Measurements from ENCODE around the gene IGSF5.

Gene IGSF5

DNA sequence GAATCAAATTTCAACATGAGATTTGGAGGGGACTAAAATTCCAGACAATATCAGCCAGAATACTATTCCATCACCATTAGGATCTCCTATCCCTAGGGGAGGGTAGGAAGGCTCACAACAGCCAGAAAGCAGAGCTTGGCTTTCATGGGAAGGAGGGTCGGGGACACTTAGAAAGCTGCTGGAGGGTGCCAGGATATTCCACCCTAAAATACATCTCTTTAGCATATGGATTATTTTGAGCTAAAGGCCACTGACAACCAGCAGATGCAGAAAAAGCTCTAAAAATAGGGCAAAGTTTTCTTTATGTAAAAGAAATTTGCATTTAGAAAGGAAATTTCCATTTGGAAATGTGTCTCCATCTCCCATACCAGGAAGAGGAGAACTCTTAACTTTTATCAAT lies 68.0 kb downstream of the IGSF5 start:
- Mint-ChIP-seq H3K27me3 (ENCODE audit: low read depth) (no peaks in the 10 kb centered on the region), H3K9me3 (peaks cover under 1% of the 10 kb centered on the region), H3K27ac (no peak overlapping the region), H3K4me1 (ENCODE audit: low read depth) (no peaks in the 10 kb centered on the region), H3K36me3 (ENCODE audit: low read depth) (no peaks in the 10 kb centered on the region), H3K4me3 (no peak overlapping the region)
- DNase-seq (ENCODE audit: low spot score): no peak

DNA sequence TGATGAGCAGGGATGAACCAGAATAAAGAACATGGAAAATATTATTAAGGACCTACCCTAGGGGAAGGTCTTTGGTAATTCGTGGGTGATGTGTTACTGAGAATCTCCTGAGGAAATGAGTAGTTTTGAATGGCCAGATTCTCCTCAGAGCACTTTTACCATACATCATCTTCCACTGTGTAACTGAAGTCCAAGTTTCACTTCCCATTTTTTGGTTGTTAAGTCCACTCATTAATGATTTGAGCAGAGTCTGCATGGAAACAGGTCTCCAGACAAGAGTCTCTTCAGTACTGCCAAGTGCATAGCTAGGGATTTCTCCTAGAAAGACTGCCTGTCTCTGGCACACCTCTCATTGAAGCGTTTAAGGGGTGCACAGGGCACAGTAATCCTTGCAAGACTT lies 73.6 kb downstream of the IGSF5 start:
- H3K27me3 Mint-ChIP-seq (ENCODE audit: low read depth): no peaks in the 10 kb centered on the region
- H3K4me3 Mint-ChIP-seq: no peak overlapping the region
- H3K4me1 Mint-ChIP-seq (ENCODE audit: low read depth): no peaks in the 10 kb centered on the region
- no peak for DNase-seq (ENCODE audit: low spot score)
- no peak overlapping the region for H3K27ac Mint-ChIP-seq
- H3K36me3 Mint-ChIP-seq (ENCODE audit: low read depth): no peaks in the 10 kb centered on the region
- H3K9me3 Mint-ChIP-seq: peaks cover 4% of the 10 kb centered on the region

DNA sequence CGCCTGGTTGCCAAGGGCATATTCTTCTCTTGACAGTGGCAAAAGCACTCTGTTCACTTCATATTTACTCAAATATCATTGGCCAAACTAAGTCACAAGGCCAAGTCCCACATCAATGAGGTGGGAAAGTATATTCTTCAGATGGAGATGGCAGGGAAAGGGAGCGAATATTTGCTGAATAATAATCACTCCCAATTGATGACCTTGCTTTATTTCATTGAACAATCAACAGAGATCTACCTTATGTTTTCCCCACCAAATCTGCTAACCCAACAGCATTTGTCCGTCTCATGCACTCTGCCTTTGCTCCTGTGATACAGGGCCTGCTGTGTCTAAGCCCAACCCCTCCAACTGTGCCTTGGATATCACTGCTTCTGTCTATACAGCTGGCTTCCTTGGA lies 77.1 kb downstream of the IGSF5 start:
- Mint-ChIP-seq H3K27ac (no peak overlapping the region), H3K4me3 (no peak overlapping the region), H3K4me1 (ENCODE audit: low read depth) (no peaks in the 10 kb centered on the region), H3K27me3 (ENCODE audit: low read depth) (no peaks in the 10 kb centered on the region), H3K9me3 (peaks cover 9% of the 10 kb centered on the region), H3K36me3 (ENCODE audit: low read depth) (no peaks in the 10 kb centered on the region)
- no peak for DNase-seq (ENCODE audit: low spot score)

DNA sequence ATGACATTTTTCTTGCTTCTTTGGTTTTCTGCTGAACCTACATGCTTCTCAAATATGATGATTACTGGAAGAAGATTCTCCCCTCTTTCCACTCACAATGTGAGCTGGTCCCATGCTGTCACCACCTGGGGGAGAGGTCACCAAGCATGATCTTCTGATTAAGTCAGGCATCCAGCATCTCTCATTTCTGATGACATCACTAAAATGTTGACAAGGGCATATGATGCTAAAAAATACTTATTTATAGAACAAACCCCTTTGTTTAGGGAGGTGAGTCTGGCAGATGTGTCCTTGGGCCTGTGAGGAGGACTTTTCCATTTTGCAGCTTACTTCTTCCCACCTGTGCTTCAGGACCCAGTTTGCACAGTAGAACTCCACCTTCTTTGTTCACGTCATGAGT lies 80.3 kb downstream of the IGSF5 start:
- Mint-ChIP-seq H3K4me1 (ENCODE audit: low read depth) (no peaks in the 10 kb centered on the region), H3K27me3 (ENCODE audit: low read depth) (no peaks in the 10 kb centered on the region), H3K27ac (no peak overlapping the region), H3K4me3 (no peak overlapping the region), H3K36me3 (ENCODE audit: low read depth) (no peaks in the 10 kb centered on the region), H3K9me3 (peaks cover 4% of the 10 kb centered on the region)
- no peak for DNase-seq (ENCODE audit: low spot score)

DNA sequence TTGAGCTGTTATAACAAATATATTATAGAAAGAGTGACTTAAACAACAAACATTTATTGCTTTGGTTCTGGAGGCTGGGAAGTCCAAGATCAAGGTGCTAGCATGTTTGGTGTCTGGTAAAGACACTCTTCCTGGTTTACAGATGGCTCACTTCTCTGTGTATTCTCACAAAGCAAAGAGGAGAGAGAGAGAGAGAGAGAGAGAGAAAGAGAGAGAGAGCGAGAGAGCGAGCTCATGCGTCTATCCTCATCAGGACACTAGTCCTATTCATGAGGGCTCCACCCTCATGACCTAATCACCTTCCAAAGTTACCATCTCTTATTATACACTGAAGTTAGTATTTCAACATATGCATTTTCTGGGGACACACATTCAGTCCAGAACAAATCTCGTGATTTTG lies 89.6 kb downstream of the IGSF5 start:
- H3K4me1 Mint-ChIP-seq (ENCODE audit: low read depth): no peaks in the 10 kb centered on the region
- no peaks in the 10 kb centered on the region for H3K9me3 Mint-ChIP-seq
- H3K4me3 Mint-ChIP-seq: no peak overlapping the region
- H3K27me3 Mint-ChIP-seq (ENCODE audit: low read depth): no peaks in the 10 kb centered on the region
- DNase-seq (ENCODE audit: low spot score): no peak
- H3K36me3 Mint-ChIP-seq (ENCODE audit: low read depth): no peaks in the 10 kb centered on the region
- H3K27ac Mint-ChIP-seq: no peak overlapping the region

DNA sequence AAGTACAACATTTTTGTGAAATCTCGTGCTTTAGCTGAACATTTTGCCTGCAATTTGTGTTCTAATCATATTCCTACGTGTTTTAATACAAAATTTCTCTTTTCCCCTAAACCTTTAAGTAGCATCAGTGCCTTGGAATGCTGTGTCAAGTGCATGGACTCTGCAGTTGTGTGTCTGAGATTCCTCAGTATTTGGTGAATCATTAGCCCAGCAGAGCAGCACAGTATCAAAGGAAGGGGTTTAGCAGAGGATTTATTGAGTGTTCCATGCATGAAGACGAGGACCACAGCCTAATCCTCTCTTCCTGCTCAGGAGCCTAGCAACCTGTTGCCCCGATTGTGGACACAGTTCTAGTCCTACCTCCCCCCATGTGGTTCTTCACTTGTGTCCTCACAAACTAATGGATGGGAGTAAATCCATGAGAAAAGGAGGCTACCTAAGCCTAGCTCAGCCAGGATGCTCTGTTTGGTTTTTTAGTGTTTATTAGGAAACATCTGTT lies 92.9 kb downstream of the IGSF5 start:
- DNase-seq (ENCODE audit: low spot score): no peak
- Mint-ChIP-seq H3K27ac (no peak overlapping the region), H3K36me3 (ENCODE audit: low read depth) (no peaks in the 10 kb centered on the region), H3K4me3 (no peak overlapping the region), H3K9me3 (no peaks in the 10 kb centered on the region), H3K27me3 (ENCODE audit: low read depth) (no peaks in the 10 kb centered on the region), H3K4me1 (ENCODE audit: low read depth) (no peaks in the 10 kb centered on the region)

DNA sequence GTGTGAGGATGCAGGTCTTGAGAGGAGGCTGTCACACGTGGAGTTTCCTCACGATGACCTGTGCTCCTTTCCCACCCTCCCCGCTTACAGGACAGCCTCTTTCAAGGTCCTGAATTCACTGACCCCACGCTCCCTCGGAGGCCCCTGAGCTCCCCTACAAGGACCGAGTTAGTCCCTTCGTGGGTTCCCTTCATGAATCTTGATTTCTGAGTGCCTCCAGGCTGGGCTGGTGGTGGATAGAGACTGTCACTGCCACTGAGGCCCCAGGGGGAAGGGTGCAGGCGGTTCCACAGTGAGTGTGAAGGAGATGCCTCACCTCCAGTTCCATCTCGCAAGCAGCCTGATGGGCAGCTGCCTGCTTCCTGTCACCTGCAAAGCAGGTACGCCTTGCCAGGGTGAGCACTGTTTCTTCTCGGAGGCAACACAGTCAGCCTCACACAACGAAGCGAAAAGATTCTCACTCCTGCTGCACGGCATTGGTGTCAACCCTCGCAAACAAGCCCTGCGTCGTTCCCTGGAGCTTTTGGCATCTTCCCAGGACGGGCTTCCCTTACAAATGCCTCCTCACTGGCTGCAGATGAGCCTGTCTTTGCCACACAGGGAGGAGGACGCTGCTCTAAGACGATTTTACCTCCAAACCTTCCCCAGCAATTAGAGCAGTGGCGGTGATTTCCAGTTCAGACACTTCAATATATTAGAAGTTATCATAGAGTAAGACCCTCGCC lies 95.6 kb downstream of the IGSF5 start:
- Mint-ChIP-seq H3K27me3 (ENCODE audit: low read depth) (no peaks in the 10 kb centered on the region), H3K4me1 (ENCODE audit: low read depth) (no peaks in the 10 kb centered on the region), H3K36me3 (ENCODE audit: low read depth) (no peaks in the 10 kb centered on the region), H3K9me3 (no peaks in the 10 kb centered on the region), H3K27ac (no peak overlapping the region), H3K4me3 (no peak overlapping the region)
- DNase-seq (ENCODE audit: low spot score): no peak

DNA sequence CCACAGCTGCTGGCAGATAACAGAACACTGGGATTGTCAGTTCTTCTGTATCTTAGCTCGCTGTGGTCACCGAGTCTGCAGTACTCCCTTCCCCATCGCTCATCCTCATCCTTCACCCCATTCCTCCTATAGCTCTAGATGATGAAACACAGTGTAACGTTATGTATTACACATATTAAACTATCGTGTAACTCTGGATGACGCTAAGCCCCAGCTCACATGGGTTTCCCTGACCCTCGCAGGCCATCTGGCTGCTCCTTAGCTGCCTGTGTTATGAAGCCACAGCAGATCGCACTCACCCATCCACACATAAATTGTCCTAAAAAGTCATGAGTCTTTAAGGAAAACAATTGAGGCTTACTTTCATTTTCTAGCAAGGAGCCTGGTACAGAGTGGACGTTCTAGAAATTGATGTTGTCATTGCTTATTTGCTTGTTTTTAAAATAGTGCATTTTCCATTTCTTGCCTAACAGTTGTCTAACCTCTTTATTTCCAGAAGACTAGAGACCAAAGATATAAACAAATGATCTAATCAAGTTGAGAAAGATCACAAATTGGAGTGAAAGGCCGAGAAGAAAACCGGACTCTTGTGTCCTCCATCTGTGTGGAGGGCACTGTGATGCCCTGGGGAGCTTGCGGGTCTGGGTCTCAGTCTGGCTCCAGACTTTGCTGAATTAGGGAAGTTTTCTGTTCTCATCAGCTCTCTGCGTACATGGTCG lies 97.9 kb downstream of the IGSF5 start:
- H3K4me3 Mint-ChIP-seq: no peak overlapping the region
- H3K27me3 Mint-ChIP-seq (ENCODE audit: low read depth): no peaks in the 10 kb centered on the region
- no peak for DNase-seq (ENCODE audit: low spot score)
- no peak overlapping the region for H3K27ac Mint-ChIP-seq
- no peaks in the 10 kb centered on the region for H3K4me1 Mint-ChIP-seq (ENCODE audit: low read depth)
- H3K9me3 Mint-ChIP-seq: no peaks in the 10 kb centered on the region
- H3K36me3 Mint-ChIP-seq (ENCODE audit: low read depth): no peaks in the 10 kb centered on the region

DNA sequence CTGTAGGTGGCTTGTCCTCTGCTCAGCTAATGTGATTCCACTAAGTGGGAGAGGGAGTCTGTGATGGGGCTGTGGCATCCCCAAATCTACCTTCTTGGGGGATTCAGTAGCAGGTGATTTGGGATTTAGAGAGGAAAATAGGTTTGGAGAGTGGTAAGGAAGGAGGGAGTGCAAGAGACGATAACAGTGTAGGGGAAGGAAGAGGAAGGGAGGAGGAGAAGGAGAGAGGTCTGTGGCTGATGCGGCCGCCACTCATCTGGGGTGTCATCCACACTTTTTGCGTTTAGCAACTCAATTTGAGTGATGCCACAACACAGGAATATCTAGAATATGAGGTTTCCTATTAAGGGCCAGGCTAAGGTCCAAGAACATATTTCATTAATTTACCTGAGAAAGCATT lies 98.5 kb downstream of the IGSF5 start:
- H3K27me3 Mint-ChIP-seq (ENCODE audit: low read depth): no peaks in the 10 kb centered on the region
- DNase-seq (ENCODE audit: low spot score): no peak
- H3K9me3 Mint-ChIP-seq: no peaks in the 10 kb centered on the region
- H3K4me1 Mint-ChIP-seq (ENCODE audit: low read depth): no peaks in the 10 kb centered on the region
- no peak overlapping the region for H3K27ac Mint-ChIP-seq
- no peak overlapping the region for H3K4me3 Mint-ChIP-seq
- H3K36me3 Mint-ChIP-seq (ENCODE audit: low read depth): no peaks in the 10 kb centered on the region

DNA sequence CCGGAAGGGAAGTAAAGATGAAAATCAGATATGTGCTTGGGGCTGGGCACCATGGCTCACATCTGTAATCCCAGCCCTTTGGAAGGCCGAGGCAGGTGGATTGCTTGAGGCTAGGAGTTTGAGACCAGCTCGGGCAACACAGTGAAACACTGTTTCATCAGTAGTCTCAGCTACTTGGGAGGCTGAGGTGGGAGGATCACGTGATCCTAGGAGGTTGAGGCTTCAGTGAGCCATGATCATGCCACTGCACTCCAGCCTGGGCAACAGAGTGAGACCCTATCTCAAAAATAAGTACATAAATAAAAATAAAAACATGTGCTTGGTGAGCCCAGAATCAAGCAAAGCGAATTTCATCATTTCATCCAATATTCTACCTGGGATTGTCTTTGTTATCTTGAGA lies 98.9 kb downstream of the IGSF5 start:
- no peaks in the 10 kb centered on the region for H3K4me1 Mint-ChIP-seq (ENCODE audit: low read depth)
- no peaks in the 10 kb centered on the region for H3K36me3 Mint-ChIP-seq (ENCODE audit: low read depth)
- no peak overlapping the region for H3K4me3 Mint-ChIP-seq
- no peaks in the 10 kb centered on the region for H3K9me3 Mint-ChIP-seq
- no peak overlapping the region for H3K27ac Mint-ChIP-seq
- H3K27me3 Mint-ChIP-seq (ENCODE audit: low read depth): no peaks in the 10 kb centered on the region
- DNase-seq (ENCODE audit: low spot score): no peak

DNA sequence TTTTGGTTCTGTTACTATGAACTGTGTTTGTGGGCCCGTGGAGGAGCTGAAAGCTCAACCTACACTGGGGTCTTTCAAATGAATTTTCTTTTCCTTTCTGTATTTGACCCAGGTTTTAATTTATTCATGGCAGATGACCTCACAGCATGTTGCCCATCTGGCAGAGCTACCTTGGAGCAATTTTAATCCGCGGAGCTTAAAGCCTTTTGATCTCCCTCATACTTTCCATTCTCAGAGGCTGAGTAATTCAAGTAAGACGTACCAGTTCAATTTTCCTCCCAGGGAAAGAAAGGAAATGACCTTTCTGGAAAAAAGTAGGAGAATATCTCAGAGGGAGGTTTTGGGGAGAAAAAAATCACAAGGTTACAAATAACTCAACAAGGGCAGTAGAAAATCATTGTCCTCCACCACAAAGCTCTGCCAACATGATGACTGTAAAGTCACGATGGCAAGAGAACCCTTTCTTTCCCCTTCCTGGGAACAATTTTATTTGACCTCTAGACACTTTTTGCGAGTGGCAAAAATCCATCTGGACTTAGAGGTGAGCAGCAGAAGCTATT lies 100.7 kb downstream of the IGSF5 start:
- H3K36me3 Mint-ChIP-seq (ENCODE audit: low read depth): no peaks in the 10 kb centered on the region
- H3K27me3 Mint-ChIP-seq (ENCODE audit: low read depth): no peaks in the 10 kb centered on the region
- no peak for DNase-seq (ENCODE audit: low spot score)
- H3K9me3 Mint-ChIP-seq: no peaks in the 10 kb centered on the region
- H3K27ac Mint-ChIP-seq: no peak overlapping the region
- no peaks in the 10 kb centered on the region for H3K4me1 Mint-ChIP-seq (ENCODE audit: low read depth)
- no peak overlapping the region for H3K4me3 Mint-ChIP-seq

DNA sequence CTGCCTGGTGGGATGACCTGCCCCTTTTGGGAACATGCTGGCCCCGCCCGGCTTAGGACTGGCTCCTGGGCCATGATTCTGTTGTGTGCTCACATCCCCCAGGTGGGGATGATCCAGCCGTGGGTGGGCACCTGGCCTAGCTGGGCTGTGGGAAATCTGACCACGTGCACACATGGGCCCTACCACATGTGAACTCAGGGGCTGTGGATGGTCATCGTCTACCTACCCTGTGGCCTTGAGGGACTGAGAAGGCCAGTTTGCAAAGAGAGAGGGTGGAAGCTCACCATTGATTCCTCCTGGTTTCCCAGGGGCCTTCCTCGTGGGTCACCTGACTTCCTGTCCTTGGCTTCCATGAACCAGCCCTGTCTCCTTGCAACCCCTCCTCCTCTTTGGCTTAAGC lies 102.9 kb downstream of the IGSF5 start:
- Mint-ChIP-seq H3K9me3 (no peaks in the 10 kb centered on the region), H3K27me3 (ENCODE audit: low read depth) (no peaks in the 10 kb centered on the region), H3K4me1 (ENCODE audit: low read depth) (no peaks in the 10 kb centered on the region), H3K27ac (no peak overlapping the region), H3K4me3 (no peak overlapping the region), H3K36me3 (ENCODE audit: low read depth) (no peaks in the 10 kb centered on the region)
- DNase-seq (ENCODE audit: low spot score): no peak

DNA sequence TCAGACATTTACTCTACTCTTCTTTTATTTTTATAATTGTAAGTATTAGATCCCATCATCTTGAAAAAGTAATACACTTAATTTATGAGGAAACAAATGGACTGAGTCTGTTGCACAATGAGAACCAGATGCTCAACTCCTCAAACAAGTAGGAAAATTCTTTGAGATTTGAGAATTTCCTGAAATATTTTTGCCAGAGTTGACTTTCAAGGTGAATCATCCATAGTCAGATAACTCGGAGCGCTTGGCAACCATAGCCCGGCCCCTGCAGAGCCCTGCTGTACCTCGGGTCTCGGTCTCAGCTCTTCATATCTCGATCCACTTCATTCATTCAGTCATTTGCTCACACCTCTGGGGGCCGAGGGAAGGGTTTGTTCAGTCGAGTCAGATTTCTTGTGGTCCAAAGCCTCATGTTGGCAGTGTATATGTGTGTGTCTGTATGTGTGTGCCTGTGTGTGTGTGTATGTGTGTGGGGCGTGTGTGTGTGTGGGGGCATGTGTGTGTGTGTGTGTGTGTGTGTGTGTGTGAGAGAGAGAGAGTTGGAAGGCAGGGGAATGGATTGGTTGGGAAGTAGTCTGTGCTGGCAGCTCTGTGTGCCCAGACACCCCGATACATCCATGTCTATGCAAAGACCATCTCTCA lies 104.2 kb downstream of the IGSF5 start:
- Mint-ChIP-seq H3K27ac (no peak overlapping the region), H3K4me3 (no peak overlapping the region), H3K9me3 (no peaks in the 10 kb centered on the region), H3K36me3 (ENCODE audit: low read depth) (no peaks in the 10 kb centered on the region), H3K27me3 (ENCODE audit: low read depth) (no peaks in the 10 kb centered on the region), H3K4me1 (ENCODE audit: low read depth) (no peaks in the 10 kb centered on the region)
- no peak for DNase-seq (ENCODE audit: low spot score)

DNA sequence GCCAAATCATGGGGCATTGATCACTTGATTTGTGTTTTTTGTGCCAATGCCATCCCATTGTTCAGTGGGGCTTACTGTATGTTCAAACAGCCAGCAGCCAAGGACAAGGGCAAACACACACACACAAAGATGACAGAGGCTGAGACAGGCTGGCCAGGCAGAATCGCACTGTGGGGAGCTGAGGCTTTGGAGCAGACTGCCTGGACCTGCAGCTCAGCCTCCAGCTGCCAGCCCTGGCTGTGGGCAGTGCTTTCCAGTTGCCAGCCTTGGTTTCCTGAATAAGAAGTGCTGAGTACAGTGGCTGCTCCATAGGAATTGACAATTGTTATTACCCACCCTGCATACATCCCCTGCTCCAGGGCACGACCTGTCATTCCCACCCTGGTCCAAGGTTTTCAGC lies 105.3 kb downstream of the IGSF5 start:
- Mint-ChIP-seq H3K36me3 (ENCODE audit: low read depth) (no peaks in the 10 kb centered on the region), H3K27me3 (ENCODE audit: low read depth) (no peaks in the 10 kb centered on the region), H3K27ac (no peak overlapping the region), H3K4me1 (ENCODE audit: low read depth) (no peaks in the 10 kb centered on the region), H3K9me3 (no peaks in the 10 kb centered on the region), H3K4me3 (no peak overlapping the region)
- no peak for DNase-seq (ENCODE audit: low spot score)
